Sigmoid colon (tissue), 4 donors: ENCODE results near the gene ZNF726.
"Not testable (repeated sequence)": the region's sequence is repeated elsewhere in the genome, so short reads cannot be mapped to it uniquely, and the experiment has no call there.

Experiments
- POLR2AphosphoS5 ChIP-seq, 4 donors: sonication (generic); formaldehyde crosslinking; IDR thresholded peaks; one replicate each; pipeline ENCODE4 v1.6.1; 2017; ENCODE audit warnings: antibody characterized with exemption in 4 of 4
- TF ChIP-seq, protein P1 (sequence below), 4 experiments: fragments of 450-650 bp in 3 of 4; fragments of 200-600 bp in 1 of 4; IDR thresholded peaks; one replicate each; pipeline ENCODE4 v1.5.1; 2016 to 2019; ENCODE audit warnings: antibody characterized with exemption in 4 of 4, mild to moderate bottlenecking in 3 of 4, moderate library complexity in 2 of 4

- TF ChIP-seq, protein P1, sequence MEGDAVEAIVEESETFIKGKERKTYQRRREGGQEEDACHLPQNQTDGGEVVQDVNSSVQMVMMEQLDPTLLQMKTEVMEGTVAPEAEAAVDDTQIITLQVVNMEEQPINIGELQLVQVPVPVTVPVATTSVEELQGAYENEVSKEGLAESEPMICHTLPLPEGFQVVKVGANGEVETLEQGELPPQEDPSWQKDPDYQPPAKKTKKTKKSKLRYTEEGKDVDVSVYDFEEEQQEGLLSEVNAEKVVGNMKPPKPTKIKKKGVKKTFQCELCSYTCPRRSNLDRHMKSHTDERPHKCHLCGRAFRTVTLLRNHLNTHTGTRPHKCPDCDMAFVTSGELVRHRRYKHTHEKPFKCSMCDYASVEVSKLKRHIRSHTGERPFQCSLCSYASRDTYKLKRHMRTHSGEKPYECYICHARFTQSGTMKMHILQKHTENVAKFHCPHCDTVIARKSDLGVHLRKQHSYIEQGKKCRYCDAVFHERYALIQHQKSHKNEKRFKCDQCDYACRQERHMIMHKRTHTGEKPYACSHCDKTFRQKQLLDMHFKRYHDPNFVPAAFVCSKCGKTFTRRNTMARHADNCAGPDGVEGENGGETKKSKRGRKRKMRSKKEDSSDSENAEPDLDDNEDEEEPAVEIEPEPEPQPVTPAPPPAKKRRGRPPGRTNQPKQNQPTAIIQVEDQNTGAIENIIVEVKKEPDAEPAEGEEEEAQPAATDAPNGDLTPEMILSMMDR (IDR thresholded peaks at IDR 0.05): not testable (repeated sequence)
- TF ChIP-seq POLR2AphosphoS5 (IDR thresholded peaks at IDR 0.05): not testable (repeated sequence)
These were observed 49.6 kb downstream of the ZNF726 start for GRCh38 chr19:23964334-23964733.
